Measurements from ENCODE around the gene NPAS4.

DNA sequence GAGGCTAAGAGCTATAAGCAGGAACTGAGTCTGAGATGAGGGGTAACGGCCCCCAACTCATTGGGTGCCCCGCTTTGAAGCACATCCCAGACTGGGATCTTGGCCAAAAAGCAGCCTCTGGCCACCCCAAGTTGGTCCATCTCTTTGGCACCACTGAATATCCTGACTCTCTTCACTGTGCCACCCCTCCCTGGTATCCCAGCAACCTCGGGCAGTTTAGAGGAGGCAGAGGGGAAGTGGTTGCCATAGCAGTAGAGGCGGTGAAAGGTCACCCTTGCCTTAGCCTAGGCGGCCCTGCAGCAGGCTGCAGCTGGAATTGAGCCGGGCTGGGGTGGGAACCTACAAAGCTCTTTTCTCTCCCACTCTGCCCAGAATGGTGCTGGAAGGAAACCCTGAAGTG lies 46.9 kb downstream of the NPAS4 start:
- TF ChIP-seq, protein P1, sequence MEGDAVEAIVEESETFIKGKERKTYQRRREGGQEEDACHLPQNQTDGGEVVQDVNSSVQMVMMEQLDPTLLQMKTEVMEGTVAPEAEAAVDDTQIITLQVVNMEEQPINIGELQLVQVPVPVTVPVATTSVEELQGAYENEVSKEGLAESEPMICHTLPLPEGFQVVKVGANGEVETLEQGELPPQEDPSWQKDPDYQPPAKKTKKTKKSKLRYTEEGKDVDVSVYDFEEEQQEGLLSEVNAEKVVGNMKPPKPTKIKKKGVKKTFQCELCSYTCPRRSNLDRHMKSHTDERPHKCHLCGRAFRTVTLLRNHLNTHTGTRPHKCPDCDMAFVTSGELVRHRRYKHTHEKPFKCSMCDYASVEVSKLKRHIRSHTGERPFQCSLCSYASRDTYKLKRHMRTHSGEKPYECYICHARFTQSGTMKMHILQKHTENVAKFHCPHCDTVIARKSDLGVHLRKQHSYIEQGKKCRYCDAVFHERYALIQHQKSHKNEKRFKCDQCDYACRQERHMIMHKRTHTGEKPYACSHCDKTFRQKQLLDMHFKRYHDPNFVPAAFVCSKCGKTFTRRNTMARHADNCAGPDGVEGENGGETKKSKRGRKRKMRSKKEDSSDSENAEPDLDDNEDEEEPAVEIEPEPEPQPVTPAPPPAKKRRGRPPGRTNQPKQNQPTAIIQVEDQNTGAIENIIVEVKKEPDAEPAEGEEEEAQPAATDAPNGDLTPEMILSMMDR (IDR thresholded peaks at IDR 0.05; ENCODE audit: low read depth, low read length) = no peak
- TF ChIP-seq EZH2phosphoT487 (IDR thresholded peaks at IDR 0.05; ENCODE audit: low read depth) = no peak

Measured in OCI-LY3 (cell line).